Endodermal cell (in vitro differentiated cells): ENCODE results near the gene A2ML1. TPM values are rescaled to one million over a fixed set of nuclear protein-coding genes. Genes with fewer than 3 reads are reported as not detected.
A peak's percentile ranks its signal among the peaks of the same experiment; 100 is the strongest.
"Not testable (repeated sequence)": the region's sequence is repeated elsewhere in the genome, so short reads cannot be mapped to it uniquely, and the experiment has no call there.

Experiments
- DNase-seq: peaks from one replicate; pipeline ENCODE4 v3.0.0-alpha.2; 2017
- H3K27ac ChIP-seq: 2 replicates; pipeline ENCODE4 v1.5.1; 2013; ENCODE audit warnings: mild to moderate bottlenecking, low read depth, low read length, moderate library complexity
- H3K27me3 ChIP-seq: 2 replicates; pipeline ENCODE4 v1.6.1; 2013; ENCODE audit warnings: mild to moderate bottlenecking, low read length, moderate library complexity; ENCODE audit not compliant: insufficient read depth, control insufficient read depth, poor library complexity, severe bottlenecking
- H3K36me3 ChIP-seq: 2 replicates; pipeline ENCODE4 v1.7.0; 2013; ENCODE audit warnings: mild to moderate bottlenecking, low read length, moderate library complexity; ENCODE audit not compliant: control insufficient read depth, insufficient read depth
- H3K4me1 ChIP-seq: one replicate; pipeline ENCODE4 v1.7.0; 2013; ENCODE audit warnings: low read length; ENCODE audit not compliant: control insufficient read depth, insufficient read depth
- H3K4me3 ChIP-seq: 2 replicates; pipeline ENCODE4 v1.5.1; 2013; ENCODE audit warnings: mild to moderate bottlenecking, low read length, moderate library complexity
- H3K9ac ChIP-seq: 2 replicates; pipeline ENCODE4 v1.6.1; 2013; ENCODE audit warnings: mild to moderate bottlenecking, low read length, moderate library complexity; ENCODE audit not compliant: poor library complexity, severe bottlenecking; ENCODE audit errors: extremely low read depth
- H3K9me3 ChIP-seq: 2 replicates; pipeline ENCODE4 v1.6.1; 2013; ENCODE audit warnings: mild to moderate bottlenecking, low read length, moderate library complexity; ENCODE audit not compliant: control insufficient read depth
- H3K27ac Mint-ChIP-seq: 2 replicates; pipeline ENCODE4 v1.8.0; 2020; ENCODE audit warnings: mixed read lengths
- H3K27me3 Mint-ChIP-seq: 2 replicates; pipeline ENCODE4 v1.8.0; 2021; ENCODE audit warnings: mild to moderate bottlenecking, mixed read lengths; ENCODE audit not compliant: insufficient read depth
- H3K36me3 Mint-ChIP-seq: 2 replicates; pipeline ENCODE4 v1.8.0; 2020; ENCODE audit warnings: low read depth, mixed read lengths
- H3K4me1 Mint-ChIP-seq: 2 replicates; pipeline ENCODE4 v1.8.0; 2020; ENCODE audit warnings: mixed read lengths
- H3K4me3 Mint-ChIP-seq: 2 replicates; pipeline ENCODE4 v1.8.0; 2020; ENCODE audit warnings: mild to moderate bottlenecking, moderate library complexity, mixed read lengths
- H3K9me3 Mint-ChIP-seq: 2 replicates; pipeline ENCODE4 v1.8.0; 2020; ENCODE audit warnings: mild to moderate bottlenecking, mixed read lengths
- WGBS, 2 experiments: methylation state at CpG; one replicate each; pipeline versions ENCODE4 v1.1.5 to v1.1.7; 2013; ENCODE audit warnings: missing lambda C conversion rate in 2 of 2, mixed read lengths in 1 of 2; ENCODE audit not compliant: insufficient coverage in 1 of 2, insufficient read length in 1 of 2; 5-methylcytosine and 5-hydroxymethylcytosine counted together
- total RNA-seq, 2 donors: library from RNA; stranded (reverse); fragmentation: NEBNext Ultra II Directional in 1 of 2; extraction: Animal tissue kit (Norgen Biotek cat#: 25700) in 1 of 2; gene quantifications; 2 replicates in 1 of 2; 3 replicates in 1 of 2; pipeline ENCODE4 v1.2.1, GENCODE V29; 2021
- TF ChIP-seq, protein P1 (sequence below): fragments of 200-600 bp; sonication (generic); conservative IDR thresholded peaks from 2 replicates; pipeline ENCODE4 v1.5.0; 2021; ENCODE audit warnings: antibody characterized with exemption, mild to moderate bottlenecking

A2ML1 gene
- total RNA-seq, 2 donors from 2014 or later = 7.1 to 11.6 TPM

DNA sequence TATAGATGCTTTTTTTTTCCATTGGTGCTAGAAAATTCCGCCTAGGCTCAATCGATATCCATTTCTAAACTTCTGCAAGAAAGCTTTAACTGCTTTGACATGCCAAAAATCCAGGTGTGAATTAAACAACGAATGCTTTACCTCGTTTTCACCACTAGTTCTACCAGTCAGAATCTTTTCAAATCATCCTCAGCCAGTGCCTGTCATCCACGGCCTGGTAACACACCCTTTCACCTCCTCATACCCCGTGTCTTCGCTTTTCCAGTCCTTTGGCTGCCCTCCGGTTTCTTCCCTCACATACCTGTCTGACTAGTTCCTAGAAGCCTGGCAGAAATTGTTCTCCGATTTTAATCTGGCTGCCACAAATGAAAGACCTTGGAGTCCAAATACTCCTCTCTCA, 90.5 kb downstream of the A2ML1 start:
- Histone ChIP-seq H3K9me3 (no peaks in the 10 kb centered on the region), H3K36me3 (no peaks in the 10 kb centered on the region), H3K9ac (peak overlapping the region; percentile 68), H3K27ac (peak overlapping the region; percentile 97), H3K4me3 (peak overlapping the region; percentile 89), H3K27me3 (no peaks in the 10 kb centered on the region), H3K4me1 (peaks cover 11% of the 10 kb centered on the region)
- Mint-ChIP-seq H3K9me3 (no peaks in the 10 kb centered on the region), H3K27me3 (no peaks in the 10 kb centered on the region), H3K27ac (peak overlapping the region; percentile 98), H3K4me1 (peaks cover 41% of the 10 kb centered on the region), H3K36me3 (no peaks in the 10 kb centered on the region), H3K4me3 (no peak overlapping the region)
- peak; percentile 84 for DNase-seq
- TF ChIP-seq, protein P1, sequence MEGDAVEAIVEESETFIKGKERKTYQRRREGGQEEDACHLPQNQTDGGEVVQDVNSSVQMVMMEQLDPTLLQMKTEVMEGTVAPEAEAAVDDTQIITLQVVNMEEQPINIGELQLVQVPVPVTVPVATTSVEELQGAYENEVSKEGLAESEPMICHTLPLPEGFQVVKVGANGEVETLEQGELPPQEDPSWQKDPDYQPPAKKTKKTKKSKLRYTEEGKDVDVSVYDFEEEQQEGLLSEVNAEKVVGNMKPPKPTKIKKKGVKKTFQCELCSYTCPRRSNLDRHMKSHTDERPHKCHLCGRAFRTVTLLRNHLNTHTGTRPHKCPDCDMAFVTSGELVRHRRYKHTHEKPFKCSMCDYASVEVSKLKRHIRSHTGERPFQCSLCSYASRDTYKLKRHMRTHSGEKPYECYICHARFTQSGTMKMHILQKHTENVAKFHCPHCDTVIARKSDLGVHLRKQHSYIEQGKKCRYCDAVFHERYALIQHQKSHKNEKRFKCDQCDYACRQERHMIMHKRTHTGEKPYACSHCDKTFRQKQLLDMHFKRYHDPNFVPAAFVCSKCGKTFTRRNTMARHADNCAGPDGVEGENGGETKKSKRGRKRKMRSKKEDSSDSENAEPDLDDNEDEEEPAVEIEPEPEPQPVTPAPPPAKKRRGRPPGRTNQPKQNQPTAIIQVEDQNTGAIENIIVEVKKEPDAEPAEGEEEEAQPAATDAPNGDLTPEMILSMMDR = peak; percentile 75
- WGBS, 2 experiments = 24 to 25% methylated on average over 8 to 9 of the region's 9 CpGs

DNA sequence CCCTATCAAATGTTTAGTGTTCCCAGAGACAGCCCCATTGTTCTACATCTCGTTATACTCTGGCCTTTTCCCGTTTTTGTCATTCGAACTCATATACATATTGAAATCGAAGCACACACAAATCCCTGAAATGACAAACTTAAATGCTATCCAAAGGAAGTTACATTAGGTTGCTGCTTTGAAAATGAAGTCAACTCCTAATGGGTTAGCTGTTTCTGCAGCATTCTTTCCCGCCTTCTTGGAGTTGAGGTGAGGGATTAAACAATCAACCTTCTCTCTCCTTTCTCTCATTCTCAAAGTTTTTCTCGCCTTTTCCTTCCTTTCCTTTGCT, 91.2 kb downstream of the A2ML1 start:
- Histone ChIP-seq H3K27me3 (no peaks in the 10 kb centered on the region), H3K27ac (peak overlapping the region; percentile 97), H3K36me3 (peaks cover 5% of the 10 kb centered on the region), H3K4me3 (peak overlapping the region; percentile 89), H3K9me3 (no peaks in the 10 kb centered on the region), H3K9ac (peak overlapping the region; percentile 68), H3K4me1 (peaks cover 11% of the 10 kb centered on the region)
- H3K27ac Mint-ChIP-seq = peak overlapping the region; percentile 98
- TF ChIP-seq, protein P1 = no peak
- no peaks in the 10 kb centered on the region for H3K27me3 Mint-ChIP-seq
- no peaks in the 10 kb centered on the region for H3K9me3 Mint-ChIP-seq
- no peak for DNase-seq
- peaks cover 4% of the 10 kb centered on the region for H3K36me3 Mint-ChIP-seq
- H3K4me1 Mint-ChIP-seq = peaks cover 41% of the 10 kb centered on the region
- H3K4me3 Mint-ChIP-seq = no peak overlapping the region
- WGBS, 2 experiments = 0 to 5% methylated on average over 2 to 6 of the region's 6 CpGs

DNA sequence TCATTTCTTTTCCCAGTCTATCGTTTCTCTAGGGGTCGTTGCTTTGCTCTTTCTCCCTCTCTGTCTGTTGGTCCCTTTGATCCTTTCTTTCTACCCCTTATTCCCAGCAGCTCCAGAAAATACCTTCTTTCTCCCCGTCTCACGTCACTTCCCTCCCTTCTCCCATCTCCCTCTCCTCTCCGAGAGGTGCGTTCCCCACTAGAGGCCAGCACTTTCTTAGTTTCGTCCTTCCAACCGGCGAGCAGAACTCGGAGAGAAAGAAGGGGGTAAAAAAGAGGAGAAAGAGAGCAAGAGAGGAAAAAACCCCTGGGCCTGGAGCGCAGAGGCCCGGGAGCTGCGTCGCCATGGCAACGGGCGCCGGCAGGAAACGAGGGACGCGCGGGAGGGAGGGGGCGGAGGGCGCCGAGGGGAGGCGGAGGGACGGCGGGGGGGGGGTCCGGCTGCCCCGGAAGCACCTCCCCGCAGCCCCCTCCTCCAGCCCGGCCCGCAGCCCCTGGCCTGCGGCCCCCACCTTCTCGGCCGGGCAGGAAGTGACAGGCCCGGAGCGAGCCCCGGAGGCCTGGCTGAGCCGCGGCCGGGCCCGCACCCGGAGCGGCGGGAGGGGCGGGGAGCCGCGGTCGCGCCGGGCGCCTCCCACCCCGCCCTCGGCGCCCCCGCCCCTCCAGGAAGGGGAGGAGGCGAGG, 91.8 kb downstream of the A2ML1 start, which contains the start of gene PHC1:
Gene PHC1 (plus strand): TSS at position 477 of the 683 bp plus-strand sequence. CDS start 3,169 bp downstream, outside the sequence.
- not testable (repeated sequence) for H3K27me3 ChIP-seq, H3K27me3 Mint-ChIP-seq, H3K36me3 Mint-ChIP-seq, H3K9me3 Mint-ChIP-seq, H3K9me3 ChIP-seq, H3K4me3 Mint-ChIP-seq, H3K36me3 ChIP-seq
- WGBS, 2 experiments = 0% methylated on average over 2 to 20 of the region's 57 CpGs
- H3K27ac Mint-ChIP-seq = peak within 1 kb of the TSS; percentile 98
- peak; percentile 96 for DNase-seq
- Histone ChIP-seq H3K9ac (peak within 1 kb of the TSS; percentile 68), H3K27ac (peak within 1 kb of the TSS; percentile 97), H3K4me1 (peaks cover 11% of the 10 kb centered on the region), H3K4me3 (peak within 1 kb of the TSS; percentile 89)
- TF ChIP-seq, protein P1 = peak; percentile 73
- peaks cover 41% of the 10 kb centered on the region for H3K4me1 Mint-ChIP-seq
